Measurements from ENCODE around the gene FOSB. TPM values are rescaled to one million over a fixed set of nuclear protein-coding genes. Genes with fewer than 3 reads are reported as not detected.

The FOSB gene
- total RNA-seq, 2 donors from 2014 or later = 2.5 to 6.4 TPM

DNA sequence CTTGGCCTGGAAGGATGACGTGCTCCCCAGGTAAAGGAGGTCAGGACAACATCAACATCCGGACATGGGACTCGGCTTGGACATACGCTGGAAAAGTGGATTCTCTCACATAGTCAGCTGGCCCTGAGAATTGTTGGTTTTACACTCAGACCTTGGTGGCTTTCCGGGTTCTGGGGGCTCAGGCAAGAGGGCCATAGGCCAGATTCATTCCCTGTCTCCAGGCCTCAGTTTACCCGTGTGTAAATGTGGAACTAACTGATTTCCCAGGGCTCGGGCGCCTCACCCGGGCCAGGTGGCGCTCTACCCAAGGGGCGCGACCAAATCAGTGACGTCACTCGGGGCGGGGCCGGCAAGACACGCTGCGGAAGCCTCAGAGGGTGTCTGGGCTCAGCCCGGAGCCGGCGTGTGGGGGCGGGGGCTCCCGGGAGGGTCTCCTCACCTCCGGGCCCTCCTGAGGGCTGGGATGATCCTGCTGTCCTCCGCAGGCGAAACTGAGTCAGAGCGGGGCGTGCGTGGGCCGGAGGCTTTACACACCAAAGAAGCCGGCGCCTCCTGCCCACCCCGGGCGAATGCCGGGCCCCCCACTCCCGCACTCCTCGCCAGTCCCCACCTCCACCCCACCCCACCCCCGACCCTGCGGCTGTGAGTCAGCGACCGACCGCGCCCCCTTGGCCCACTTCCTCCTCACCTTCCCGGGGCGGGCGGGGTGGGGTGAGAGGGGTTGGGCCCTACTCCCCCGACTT is 38.6 kb downstream of the FOSB start:
- 3% methylated on average over 29 of the region's 47 CpGs for whole genome bisulfite sequencing
- Histone ChIP-seq H3K36me3 (no peaks in the 10 kb centered on the region), H3K9me3 (no peaks in the 10 kb centered on the region), H3K4me1 (replicated peaks) (peaks cover 7% of the 10 kb centered on the region), H3K27me3 (replicated peaks; ENCODE audit: insufficient read depth) (no peaks in the 10 kb centered on the region), H3K27ac (peak overlapping the region; percentile 93 to 95), H3K4me3 (peak overlapping the region; percentile 82 to 100)
- intact Hi-C loops (cut with DNase I) = no loop called here
- peak; percentile 96 for DNase-seq (ENCODE audit: low spot score)
- TF ChIP-seq, protein P1, sequence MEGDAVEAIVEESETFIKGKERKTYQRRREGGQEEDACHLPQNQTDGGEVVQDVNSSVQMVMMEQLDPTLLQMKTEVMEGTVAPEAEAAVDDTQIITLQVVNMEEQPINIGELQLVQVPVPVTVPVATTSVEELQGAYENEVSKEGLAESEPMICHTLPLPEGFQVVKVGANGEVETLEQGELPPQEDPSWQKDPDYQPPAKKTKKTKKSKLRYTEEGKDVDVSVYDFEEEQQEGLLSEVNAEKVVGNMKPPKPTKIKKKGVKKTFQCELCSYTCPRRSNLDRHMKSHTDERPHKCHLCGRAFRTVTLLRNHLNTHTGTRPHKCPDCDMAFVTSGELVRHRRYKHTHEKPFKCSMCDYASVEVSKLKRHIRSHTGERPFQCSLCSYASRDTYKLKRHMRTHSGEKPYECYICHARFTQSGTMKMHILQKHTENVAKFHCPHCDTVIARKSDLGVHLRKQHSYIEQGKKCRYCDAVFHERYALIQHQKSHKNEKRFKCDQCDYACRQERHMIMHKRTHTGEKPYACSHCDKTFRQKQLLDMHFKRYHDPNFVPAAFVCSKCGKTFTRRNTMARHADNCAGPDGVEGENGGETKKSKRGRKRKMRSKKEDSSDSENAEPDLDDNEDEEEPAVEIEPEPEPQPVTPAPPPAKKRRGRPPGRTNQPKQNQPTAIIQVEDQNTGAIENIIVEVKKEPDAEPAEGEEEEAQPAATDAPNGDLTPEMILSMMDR (IDR thresholded peaks at IDR 0.05) = peak; percentile 47 to 69 (median 62)
- TF ChIP-seq POLR2AphosphoS5 (IDR thresholded peaks at IDR 0.05) (peak; percentile 87), POLR2A (IDR thresholded peaks at IDR 0.05) (peak; percentile 88)

DNA sequence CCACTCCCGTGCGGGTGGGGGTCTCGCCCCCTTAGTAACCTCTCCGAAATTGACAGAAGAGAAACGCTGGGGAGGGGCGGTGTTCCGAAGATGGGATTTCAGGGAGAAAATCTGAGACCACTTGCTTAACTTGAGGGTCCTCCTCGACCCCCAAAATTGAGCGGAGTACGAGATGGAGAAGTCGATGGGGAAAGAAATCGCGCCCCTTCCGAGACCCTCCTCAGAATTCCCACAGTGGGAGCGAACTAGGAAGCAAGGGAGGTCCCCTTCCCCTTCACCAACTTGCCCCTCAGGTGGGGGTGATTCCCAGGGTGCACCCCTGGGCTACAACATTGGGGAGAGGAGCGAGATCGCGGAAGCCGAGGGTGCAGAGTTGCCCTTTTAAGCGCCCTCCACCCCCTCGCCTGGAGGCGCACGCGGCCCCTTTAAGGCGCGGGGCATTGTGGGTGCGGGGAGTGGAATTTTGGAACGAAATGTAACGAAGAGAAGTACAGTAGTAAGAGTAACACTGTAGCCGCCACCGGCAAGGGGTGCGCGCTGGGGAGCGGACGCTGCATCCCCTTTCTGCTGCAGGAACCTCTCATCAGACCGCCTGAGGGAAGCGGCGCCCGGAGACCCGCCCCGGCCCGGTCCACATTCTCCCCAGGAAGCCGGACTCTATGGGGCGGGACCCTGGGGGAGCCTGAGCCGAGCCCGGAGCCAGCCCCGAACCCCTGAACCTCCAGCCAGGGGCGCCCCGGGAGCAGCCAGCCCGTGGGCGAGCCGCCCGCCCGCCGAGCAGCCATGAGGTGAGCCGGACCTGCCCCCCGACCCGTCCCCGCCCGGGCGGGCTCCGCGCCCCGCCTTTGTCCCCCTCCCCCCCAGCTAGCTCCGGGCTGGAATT is 39.4 kb downstream of the FOSB start, which contains the start of gene VASP:
Gene VASP (plus strand): TSS at position 491 of the 883 bp plus-strand sequence. CDS start 293 bp downstream, at position 784.
- H3K4me3 ChIP-seq = peak within 1 kb of the TSS; percentile 82 to 100
- DNase-seq (ENCODE audit: low spot score) = peak; percentile 89
- H3K36me3 ChIP-seq = no peaks in the 10 kb centered on the region
- H3K4me1 ChIP-seq (replicated peaks) = peaks cover 13% of the 10 kb centered on the region
- H3K27ac ChIP-seq = peak within 1 kb of the TSS; percentile 93 to 95
- no peaks in the 10 kb centered on the region for H3K27me3 ChIP-seq (replicated peaks; ENCODE audit: insufficient read depth)
- intact Hi-C loops (cut with DNase I) = no loop called here
- no peaks in the 10 kb centered on the region for H3K9me3 ChIP-seq
- 0% methylated on average over 43 of the region's 65 CpGs for WGBS
- TF ChIP-seq POLR2AphosphoS5 (IDR thresholded peaks at IDR 0.05) = peak; percentile 99
- TF ChIP-seq POLR2A (IDR thresholded peaks at IDR 0.05) = peak; percentile 97
- TF ChIP-seq, protein P1 (IDR thresholded peaks at IDR 0.05) = peak in 2 of 4 experiments; percentile 26 to 32

- Histone ChIP-seq H3K4me3 (peak overlapping the region; percentile 82 to 100), H3K27ac (peak overlapping the region; percentile 93 to 95), H3K27me3 (replicated peaks; ENCODE audit: insufficient read depth) (no peaks in the 10 kb centered on the region), H3K9me3 (no peaks in the 10 kb centered on the region), H3K36me3 (no peaks in the 10 kb centered on the region), H3K4me1 (replicated peaks) (peaks cover 13% of the 10 kb centered on the region)
- WGBS = 2% methylated on average over 19 of the region's 22 CpGs
- intact Hi-C loops (cut with DNase I) = no loop called here
- TF ChIP-seq, protein P1 (IDR thresholded peaks at IDR 0.05) = no peak
- TF ChIP-seq POLR2A (IDR thresholded peaks at IDR 0.05) (no peak), POLR2AphosphoS5 (IDR thresholded peaks at IDR 0.05) (no peak)
- peak; percentile 36 for DNase-seq (ENCODE audit: low spot score)
Observed at GRCh38 chr19:45507872-45508416, 40.1 kb downstream of the FOSB start.

DNA sequence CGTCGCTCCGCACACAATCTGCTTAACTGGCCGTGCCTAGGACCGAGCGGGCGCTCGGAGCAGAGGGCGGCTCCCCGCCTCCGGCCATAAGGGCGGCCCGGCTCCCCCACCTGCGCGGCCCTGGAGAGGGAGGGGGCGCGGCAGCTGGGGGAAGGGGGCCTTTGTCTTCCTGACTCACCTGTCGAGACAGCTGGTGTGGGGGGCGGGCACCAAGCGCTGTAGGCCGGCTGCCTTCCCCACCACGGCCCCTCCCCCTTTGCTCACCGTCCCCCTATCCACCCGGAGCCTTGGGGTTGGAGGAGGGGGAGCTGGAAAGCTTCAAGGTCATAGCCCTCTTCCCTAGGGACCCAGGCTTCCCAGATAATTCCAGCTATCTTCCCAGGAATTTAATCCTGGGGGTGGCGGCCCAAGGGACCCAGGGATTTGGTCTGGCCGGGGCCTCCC is 40.6 kb downstream of the FOSB start:
- no peak for TF ChIP-seq POLR2A (IDR thresholded peaks at IDR 0.05)
- TF ChIP-seq, protein P1 (IDR thresholded peaks at IDR 0.05) = no peak
- TF ChIP-seq POLR2AphosphoS5 (IDR thresholded peaks at IDR 0.05) = no peak
- Histone ChIP-seq H3K27me3 (replicated peaks; ENCODE audit: insufficient read depth) (no peaks in the 10 kb centered on the region), H3K4me3 (peak overlapping the region; percentile 82 to 100), H3K27ac (peak overlapping the region; percentile 93 to 95), H3K9me3 (no peaks in the 10 kb centered on the region), H3K36me3 (no peaks in the 10 kb centered on the region), H3K4me1 (replicated peaks) (peaks cover 13% of the 10 kb centered on the region)
- 0% methylated on average over 26 of the region's 26 CpGs for WGBS
- intact Hi-C loops (cut with DNase I) = no loop called here
- peak; percentile 48 for DNase-seq (ENCODE audit: low spot score)

All from prostate gland (tissue), 2 donors.